Liver (tissue), 9 donors: ENCODE results near the gene LY6G5B. TPM values are rescaled to one million over a fixed set of nuclear protein-coding genes. Genes with fewer than 3 reads are reported as not detected.

Experiments
- DNase-seq: peaks from one replicate; pipeline ENCODE4 v3.0.0-alpha.2; 2017; ENCODE audit warnings: low spot score
- H3K27ac ChIP-seq, 2 donors: one replicate each; pipeline ENCODE4 v1.7.0; 2013; ENCODE audit warnings: inconsistent platforms in 2 of 2, low read length in 2 of 2, control low read depth in 1 of 2, low read depth in 1 of 2, mild to moderate bottlenecking in 1 of 2
- H3K27me3 ChIP-seq, 4 donors: one replicate each; pipeline versions ENCODE4 v1.6.1 to v1.7.0; 2013; ENCODE audit warnings: low read length in 3 of 4, inconsistent platforms in 1 of 4, mild to moderate bottlenecking in 1 of 4, moderate library complexity in 1 of 4; ENCODE audit not compliant: control insufficient read depth in 4 of 4, insufficient read depth in 4 of 4
- H3K36me3 ChIP-seq, 4 donors: one replicate each; pipeline versions ENCODE4 v1.6.1 to v1.7.0; 2013; ENCODE audit warnings: low read length in 3 of 4, mild to moderate bottlenecking in 3 of 4, low read depth in 1 of 4, moderate library complexity in 1 of 4; ENCODE audit not compliant: control insufficient read depth in 4 of 4, insufficient read depth in 3 of 4
- H3K4me1 ChIP-seq, 4 donors: one replicate each; pipeline versions ENCODE4 v1.6.1 to v1.7.0; 2013; ENCODE audit warnings: low read length in 3 of 4, mild to moderate bottlenecking in 3 of 4, moderate library complexity in 1 of 4; ENCODE audit not compliant: control insufficient read depth in 4 of 4, insufficient read depth in 4 of 4
- H3K4me3 ChIP-seq, 3 donors: one replicate each; pipeline versions ENCODE4 v1.6.1 to v1.7.0; 2013; ENCODE audit warnings: low read length in 3 of 3, control low read depth in 1 of 3, low read depth in 1 of 3, mild to moderate bottlenecking in 1 of 3
- H3K9ac ChIP-seq, 2 donors: one replicate each; pipeline ENCODE4 v1.7.0; 2013; ENCODE audit warnings: low read length in 2 of 2, mild to moderate bottlenecking in 2 of 2, moderate library complexity in 2 of 2, control low read depth in 1 of 2, low read depth in 1 of 2
- H3K9me3 ChIP-seq, 4 donors: one replicate each; pipeline versions ENCODE4 v1.6.1 to v1.7.0; 2013; ENCODE audit warnings: low read length in 3 of 4; ENCODE audit not compliant: control insufficient read depth in 4 of 4
- ATF3 ChIP-seq: IDR thresholded peaks from 2 replicates; pipeline ENCODE4 v1.6.1; 2016; ENCODE audit warnings: antibody characterized with exemption
- CTCF ChIP-seq: fragments of 150-350 bp; IDR thresholded peaks from 2 replicates; pipeline ENCODE4 v1.5.1; 2017; ENCODE audit warnings: improper control_type of control experiment, low read depth, low read length; ENCODE audit not compliant: missing input control
- EGR1 ChIP-seq, 2 donors: IDR thresholded peaks; 2 replicates each; pipeline ENCODE4 v1.6.1; 2016 to 2018; ENCODE audit warnings: antibody characterized with exemption in 2 of 2, low read depth in 2 of 2
- FOXA1 ChIP-seq: IDR thresholded peaks from 2 replicates; pipeline ENCODE4 v1.6.1; 2016; ENCODE audit warnings: antibody characterized with exemption
- FOXA2 ChIP-seq: IDR thresholded peaks from 2 replicates; pipeline ENCODE4 v1.6.1; 2016; ENCODE audit warnings: antibody characterized with exemption
- GABPA ChIP-seq, 2 donors: IDR thresholded peaks in 1 of 2; conservative IDR thresholded peaks in 1 of 2; 2 replicates each; pipeline ENCODE4 v1.6.1; 2016; ENCODE audit warnings: antibody characterized with exemption in 2 of 2, mild to moderate bottlenecking in 1 of 2, moderate library complexity in 1 of 2
- HNF4A ChIP-seq, 2 donors: conservative IDR thresholded peaks; 2 replicates each; pipeline ENCODE4 v1.6.1; 2016; ENCODE audit warnings: antibody characterized with exemption in 2 of 2, mild to moderate bottlenecking in 2 of 2
- HNF4G ChIP-seq: IDR thresholded peaks from 2 replicates; pipeline ENCODE4 v1.6.1; 2016; ENCODE audit warnings: antibody characterized with exemption
- JUND ChIP-seq, 2 donors: IDR thresholded peaks; 2 replicates each; pipeline ENCODE4 v1.6.1; 2016; ENCODE audit warnings: antibody characterized with exemption in 2 of 2
- MAX ChIP-seq: IDR thresholded peaks from 2 replicates; pipeline ENCODE4 v1.6.1; 2016; ENCODE audit warnings: antibody characterized with exemption
- NR2F2 ChIP-seq: IDR thresholded peaks from 2 replicates; pipeline ENCODE4 v1.6.1; 2016; ENCODE audit warnings: antibody characterized with exemption
- RAD21 ChIP-seq, 2 donors: IDR thresholded peaks; 2 replicates each; pipeline ENCODE4 v1.6.1; 2016; ENCODE audit warnings: antibody characterized with exemption in 2 of 2, mild to moderate bottlenecking in 2 of 2
- REST ChIP-seq: IDR thresholded peaks from 2 replicates; pipeline ENCODE4 v1.6.1; 2016; ENCODE audit warnings: antibody characterized with exemption, mild to moderate bottlenecking
- RXRA ChIP-seq, 2 donors: IDR thresholded peaks; 2 replicates each; pipeline ENCODE4 v1.6.1; 2017 to 2018; ENCODE audit warnings: antibody characterized with exemption in 2 of 2, mild to moderate bottlenecking in 1 of 2
- SP1 ChIP-seq: IDR thresholded peaks from 2 replicates; pipeline ENCODE4 v1.6.1; 2018; ENCODE audit warnings: antibody characterized with exemption, mild to moderate bottlenecking
- TAF1 ChIP-seq: conservative IDR thresholded peaks from 2 replicates; pipeline ENCODE4 v1.6.1; 2016; ENCODE audit warnings: antibody characterized with exemption, mild to moderate bottlenecking
- YY1 ChIP-seq: IDR thresholded peaks from 2 replicates; pipeline ENCODE4 v1.6.1; 2016; ENCODE audit warnings: antibody characterized with exemption, mild to moderate bottlenecking
- ZBTB33 ChIP-seq: IDR thresholded peaks from 2 replicates; pipeline ENCODE4 v1.6.1; 2016; ENCODE audit warnings: antibody characterized with exemption
- WGBS: extraction: QIAGEN DNeasy Blood & Tissue Kit; methylation state at CpG from one replicate; pipeline ENCODE4 v1.1.7; 2013; 5-methylcytosine and 5-hydroxymethylcytosine counted together
- polyA plus RNA-seq, 2 donors: library from polyadenylated mRNA; stranded (reverse) in 1 of 2; unstranded in 1 of 2; fragments of 200-250 nt in 1 of 2; fragments of >200 nt in 1 of 2; fragmentation: Nextera tagmentation in 1 of 2; extraction: Ambion mirVana in 1 of 2; gene quantifications; one replicate each; pipeline versions ENCODE4 v1.2.1 to v1.2.3, GENCODE V29; 2013 to 2015
- total RNA-seq, 2 donors: library from RNA; depleted of rRNA; stranded (reverse); fragments of >200 nt; gene quantifications; one replicate each; pipeline ENCODE4 v1.2.3, GENCODE V29; 2014
- donor health status: healthy.
- donor health status: healthy.
- donor health status: healthy.
- donor health status: healthy.
- donor health status: healthy.

Gene LY6G5B
- total and polyA plus RNA-seq, 4 donors, result 1.2 to 5.9 (median 2.1) TPM

- no peak for TF ChIP-seq RAD21 (IDR thresholded peaks at IDR 0.05)
- no peak for TF ChIP-seq YY1
- no peak for TF ChIP-seq REST
- no peak for TF ChIP-seq TAF1
- no peak for TF ChIP-seq ZBTB33
- TF ChIP-seq RXRA (IDR thresholded peaks at IDR 0.05), result no peak
- no peak for TF ChIP-seq JUND (IDR thresholded peaks at IDR 0.05)
- TF ChIP-seq MAX, result no peak
- no peak for TF ChIP-seq CTCF
- no peak for TF ChIP-seq HNF4A (conservative IDR thresholded peaks at IDR 0.05)
- no peak for TF ChIP-seq GABPA (IDR thresholded peaks at IDR 0.05 in 1 of 2, conservative IDR thresholded peaks at IDR 0.05 in 1 of 2)
- no peak for TF ChIP-seq HNF4G
- TF ChIP-seq NR2F2, result no peak
- TF ChIP-seq SP1, result no peak
- TF ChIP-seq EGR1 (IDR thresholded peaks at IDR 0.05; ENCODE audit: low read depth in 2 of 2), result no peak
- no peak for TF ChIP-seq FOXA2
- no peak for TF ChIP-seq ATF3
- TF ChIP-seq FOXA1, result no peak
- H3K9ac ChIP-seq, result no peak within 1 kb of the TSS
- H3K9me3 ChIP-seq, result no peaks in the 10 kb centered on the region
- DNase-seq, result no peak
- no peaks in the 10 kb centered on the region for H3K36me3 ChIP-seq
- no peak within 1 kb of the TSS for H3K4me3 ChIP-seq
- H3K4me1 ChIP-seq, result no peaks in the 10 kb centered on the region
- no peaks in the 10 kb centered on the region for H3K27me3 ChIP-seq
- WGBS, result 86% methylated on average over 16 of the region's 16 CpGs
- H3K27ac ChIP-seq, result no peak within 1 kb of the TSS
Measured at GRCh38 chr6:31715022-31715958, 45.5 kb downstream of the LY6G5B start, which contains the start of gene LY6G6D. Gene LY6G6D (plus strand): TSS chr6:31715348. CDS start chr6:31715356, 8 bp downstream.
